Measurements from ENCODE around the gene BCR. TPM values are rescaled to one million over a fixed set of nuclear protein-coding genes. Genes with fewer than 3 reads are reported as not detected.

Gene BCR
- total RNA-seq, 1 donor = 28.6 TPM

GRCh38 chr22:23279781-23280180 is 99.5 kb downstream of the BCR start:
- H3K4me1 ChIP-seq (ENCODE audit: insufficient read depth, low read length) = peaks cover 12% of the 10 kb centered on the region
- TF ChIP-seq CTCF (IDR thresholded peaks at IDR 0.05; ENCODE audit: extremely low read depth, low read depth, low read length) = no peak
- no peaks in the 10 kb centered on the region for H3K27me3 ChIP-seq (ENCODE audit: insufficient read depth, low read length)
- H3K79me2 ChIP-seq (ENCODE audit: insufficient read depth, low read length) = no peaks in the 10 kb centered on the region
- DNase-seq (ENCODE audit: insufficient read length, low spot score, missing footprints) = no peak
- H3K4me2 ChIP-seq (ENCODE audit: insufficient read depth, low read length) = no peak overlapping the region
- no peaks in the 10 kb centered on the region for H4K20me1 ChIP-seq (ENCODE audit: insufficient read depth, low read length)
- H3K36me3 ChIP-seq (ENCODE audit: insufficient read depth, low read length) = peaks cover 16% of the 10 kb centered on the region
- H2AFZ ChIP-seq (ENCODE audit: low read length) = no peak overlapping the region
- H3K27ac ChIP-seq (ENCODE audit: low read depth, low read length) = no peak overlapping the region
- no peak overlapping the region for H3K4me3 ChIP-seq (ENCODE audit: insufficient read depth, low read length)
- no peaks in the 10 kb centered on the region for H3K9me3 ChIP-seq (ENCODE audit: low read depth, low read length)

GRCh38 chr22:23280356-23281052 is 100.2 kb downstream of the BCR start:
- Histone ChIP-seq H3K79me2 (ENCODE audit: insufficient read depth, low read length) (no peaks in the 10 kb centered on the region), H4K20me1 (ENCODE audit: insufficient read depth, low read length) (no peaks in the 10 kb centered on the region), H3K9me3 (ENCODE audit: low read depth, low read length) (no peaks in the 10 kb centered on the region), H3K4me3 (ENCODE audit: insufficient read depth, low read length) (no peak overlapping the region), H3K4me2 (ENCODE audit: insufficient read depth, low read length) (no peak overlapping the region), H2AFZ (ENCODE audit: low read length) (no peak overlapping the region), H3K27me3 (ENCODE audit: insufficient read depth, low read length) (no peaks in the 10 kb centered on the region), H3K27ac (ENCODE audit: low read depth, low read length) (no peak overlapping the region), H3K4me1 (ENCODE audit: insufficient read depth, low read length) (peaks cover 12% of the 10 kb centered on the region), H3K36me3 (ENCODE audit: insufficient read depth, low read length) (peaks cover 19% of the 10 kb centered on the region)
- DNase-seq (ENCODE audit: insufficient read length, low spot score, missing footprints) = no peak
- TF ChIP-seq CTCF (IDR thresholded peaks at IDR 0.05; ENCODE audit: extremely low read depth, low read depth, low read length) = no peak

GRCh38 chr22:23281053-23281405 is 100.7 kb downstream of the BCR start:
- H3K79me2 ChIP-seq (ENCODE audit: insufficient read depth, low read length) = no peaks in the 10 kb centered on the region
- H3K36me3 ChIP-seq (ENCODE audit: insufficient read depth, low read length) = peaks cover 19% of the 10 kb centered on the region
- no peak for TF ChIP-seq CTCF (IDR thresholded peaks at IDR 0.05; ENCODE audit: extremely low read depth, low read depth, low read length)
- peaks cover 12% of the 10 kb centered on the region for H3K4me1 ChIP-seq (ENCODE audit: insufficient read depth, low read length)
- no peak for DNase-seq (ENCODE audit: insufficient read length, low spot score, missing footprints)
- no peaks in the 10 kb centered on the region for H3K27me3 ChIP-seq (ENCODE audit: insufficient read depth, low read length)
- H2AFZ ChIP-seq (ENCODE audit: low read length) = no peak overlapping the region
- H3K9me3 ChIP-seq (ENCODE audit: low read depth, low read length) = no peaks in the 10 kb centered on the region
- H3K4me3 ChIP-seq (ENCODE audit: insufficient read depth, low read length) = no peak overlapping the region
- H3K4me2 ChIP-seq (ENCODE audit: insufficient read depth, low read length) = no peak overlapping the region
- no peak overlapping the region for H3K27ac ChIP-seq (ENCODE audit: low read depth, low read length)
- H4K20me1 ChIP-seq (ENCODE audit: insufficient read depth, low read length) = no peaks in the 10 kb centered on the region

- peak overlapping the region; percentile 17 for H3K27ac ChIP-seq (ENCODE audit: low read depth, low read length)
- H3K36me3 ChIP-seq (ENCODE audit: insufficient read depth, low read length) = peaks cover 19% of the 10 kb centered on the region
- H3K79me2 ChIP-seq (ENCODE audit: insufficient read depth, low read length) = no peaks in the 10 kb centered on the region
- H2AFZ ChIP-seq (ENCODE audit: low read length) = no peak overlapping the region
- peak; percentile 89 for TF ChIP-seq CTCF (IDR thresholded peaks at IDR 0.05; ENCODE audit: extremely low read depth, low read depth, low read length)
- peaks cover 3% of the 10 kb centered on the region for H4K20me1 ChIP-seq (ENCODE audit: insufficient read depth, low read length)
- H3K4me2 ChIP-seq (ENCODE audit: insufficient read depth, low read length) = peak overlapping the region; percentile 5
- H3K4me1 ChIP-seq (ENCODE audit: insufficient read depth, low read length) = peaks cover 12% of the 10 kb centered on the region
- no peaks in the 10 kb centered on the region for H3K27me3 ChIP-seq (ENCODE audit: insufficient read depth, low read length)
- H3K9me3 ChIP-seq (ENCODE audit: low read depth, low read length) = no peaks in the 10 kb centered on the region
- no peak overlapping the region for H3K4me3 ChIP-seq (ENCODE audit: insufficient read depth, low read length)
- DNase-seq (ENCODE audit: insufficient read length, low spot score, missing footprints) = peak; percentile 99
Measured at GRCh38 chr22:23281406-23282088, 101.2 kb downstream of the BCR start.

Data from osteoblast (primary cell).